Upper lobe of left lung (tissue), 6 donors: ENCODE measurements around the gene MIER2. TPM values are rescaled to one million over a fixed set of nuclear protein-coding genes. Genes with fewer than 3 reads are reported as not detected.

Source experiments
- ATAC-seq, 2 donors: fragments of 200-7000 bp; cut with Tn5 transposase; one replicate each; pipeline ENCODE4 v1.9.1; 2022; ENCODE audit warnings: mild to moderate bottlenecking in 2 of 2, moderate library complexity in 2 of 2; ENCODE audit not compliant: low FRiP score in 2 of 2
- DNase-seq, 2 donors: peaks; one replicate each; pipeline ENCODE4 v3.0.0-alpha.2; 2019 to 2020
- H3K27ac ChIP-seq, 4 donors: fragments of 200-600 bp; sonication (generic); one replicate each; pipeline ENCODE4 v1.5.1; 2016 to 2019
- H3K27me3 ChIP-seq, 4 donors: fragments of 200-600 bp; sonication (generic); one replicate each; pipeline ENCODE4 v1.5.1; 2017 to 2019
- H3K36me3 ChIP-seq, 4 donors: fragments of 200-600 bp; sonication (generic); one replicate each; pipeline ENCODE4 v1.5.1; 2016 to 2019
- H3K4me1 ChIP-seq, 4 donors: fragments of 200-600 bp; sonication (generic); one replicate each; pipeline ENCODE4 v1.5.1; 2018 to 2019
- H3K4me3 ChIP-seq, 4 donors: fragments of 200-600 bp; sonication (generic); one replicate each; pipeline ENCODE4 v1.5.1; 2017 to 2019; ENCODE audit warnings: mild to moderate bottlenecking in 2 of 4, moderate library complexity in 1 of 4
- H3K9me3 ChIP-seq, 4 donors: fragments of 200-600 bp; sonication (generic); one replicate each; pipeline ENCODE4 v1.5.1; 2018 to 2019
- EP300 ChIP-seq, 4 donors: sonication (generic); formaldehyde crosslinking; IDR thresholded peaks; one replicate each; pipeline ENCODE4 v1.5.1; 2017; ENCODE audit warnings: antibody characterized with exemption in 4 of 4, control low read depth in 2 of 4
- POLR2A ChIP-seq, 4 donors: fragments of 450-650 bp; IDR thresholded peaks; one replicate each; pipeline ENCODE4 v1.5.1; 2016 to 2017; ENCODE audit warnings: antibody characterized with exemption in 4 of 4, mild to moderate bottlenecking in 2 of 4
- POLR2AphosphoS5 ChIP-seq, 2 donors: sonication (generic); formaldehyde crosslinking; IDR thresholded peaks; one replicate each; pipeline ENCODE4 v1.5.1; 2017; ENCODE audit warnings: antibody characterized with exemption in 2 of 2
- WGBS, 2 donors: methylation state at CpG; one replicate each; pipeline ENCODE4 v1.1.5; 2017 to 2018; 5-methylcytosine and 5-hydroxymethylcytosine counted together
- total RNA-seq, 6 donors: library from RNA; depleted of rRNA in 4 of 6; stranded (reverse); fragments of >200 nt in 4 of 6; gene quantifications; one replicate each; pipeline versions ENCODE4 v1.1.0 to v1.2.1, GENCODE V29; 2016 to 2021
- TF ChIP-seq, protein P1 (sequence below), 6 experiments: fragments of 450-650 bp in 4 of 6; fragments of 200-600 bp in 2 of 6; sonication (generic) in 2 of 6; IDR thresholded peaks; one replicate each; pipeline ENCODE4 v1.5.1; 2016 to 2019; ENCODE audit warnings: antibody characterized with exemption in 6 of 6
- donor health status: DM: no; HTN: no; CAD: no; lungs with moderate emphysema.
- donor health status: DM: no; HTN: yes; CAD: no; lungs with severe emphysema.

Gene MIER2
- total RNA-seq, 6 donors from 2014 or later, result 16.4 to 64.8 (median 31.7) TPM

DNA sequence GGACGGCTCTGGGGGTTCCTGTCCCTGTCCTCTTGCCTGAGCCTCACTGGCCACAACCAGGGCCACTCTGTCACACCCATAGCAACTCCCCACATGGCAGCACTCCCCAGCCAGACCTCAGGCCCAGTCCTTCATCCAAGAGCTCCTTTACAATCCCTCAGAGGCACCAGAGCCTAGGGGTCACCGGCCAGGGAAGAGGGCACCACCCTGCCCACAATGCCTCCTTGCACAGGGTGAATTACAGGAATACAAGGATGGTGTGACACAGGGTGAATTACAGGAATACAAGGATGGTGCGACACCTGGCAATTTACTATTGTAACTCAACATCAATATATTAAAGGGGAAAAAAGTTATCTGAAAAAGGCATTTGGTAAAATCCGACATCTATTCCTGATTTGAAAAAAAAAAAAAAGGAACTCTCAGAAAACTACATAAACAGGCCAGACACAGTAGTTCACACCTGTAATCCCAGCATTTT is 16.5 kb downstream of the MIER2 start:
- peaks cover 0 to 17% (median 1%) of the 10 kb centered on the region in 4 donors for H3K9me3 ChIP-seq
- peaks cover 0 to 5% (median 0%) of the 10 kb centered on the region in 4 donors for H3K4me1 ChIP-seq
- H3K36me3 ChIP-seq, result peaks cover 29 to 84% (median 72%) of the 10 kb centered on the region in 4 donors
- ATAC-seq, result no peak
- TF ChIP-seq POLR2A (IDR thresholded peaks at IDR 0.05) (no peak), POLR2AphosphoS5 (IDR thresholded peaks at IDR 0.05) (no peak), EP300 (IDR thresholded peaks at IDR 0.05) (no peak)
- TF ChIP-seq, protein P1, sequence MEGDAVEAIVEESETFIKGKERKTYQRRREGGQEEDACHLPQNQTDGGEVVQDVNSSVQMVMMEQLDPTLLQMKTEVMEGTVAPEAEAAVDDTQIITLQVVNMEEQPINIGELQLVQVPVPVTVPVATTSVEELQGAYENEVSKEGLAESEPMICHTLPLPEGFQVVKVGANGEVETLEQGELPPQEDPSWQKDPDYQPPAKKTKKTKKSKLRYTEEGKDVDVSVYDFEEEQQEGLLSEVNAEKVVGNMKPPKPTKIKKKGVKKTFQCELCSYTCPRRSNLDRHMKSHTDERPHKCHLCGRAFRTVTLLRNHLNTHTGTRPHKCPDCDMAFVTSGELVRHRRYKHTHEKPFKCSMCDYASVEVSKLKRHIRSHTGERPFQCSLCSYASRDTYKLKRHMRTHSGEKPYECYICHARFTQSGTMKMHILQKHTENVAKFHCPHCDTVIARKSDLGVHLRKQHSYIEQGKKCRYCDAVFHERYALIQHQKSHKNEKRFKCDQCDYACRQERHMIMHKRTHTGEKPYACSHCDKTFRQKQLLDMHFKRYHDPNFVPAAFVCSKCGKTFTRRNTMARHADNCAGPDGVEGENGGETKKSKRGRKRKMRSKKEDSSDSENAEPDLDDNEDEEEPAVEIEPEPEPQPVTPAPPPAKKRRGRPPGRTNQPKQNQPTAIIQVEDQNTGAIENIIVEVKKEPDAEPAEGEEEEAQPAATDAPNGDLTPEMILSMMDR (IDR thresholded peaks at IDR 0.05), result no peak
- no peak overlapping the region for H3K4me3 ChIP-seq
- DNase-seq, result no peak
- WGBS, 2 donors, result 95 to 98% methylated on average over 3 to 4 of the region's 4 CpGs
- H3K27me3 ChIP-seq, result no peaks in the 10 kb centered on the region
- H3K27ac ChIP-seq, result no peak overlapping the region

DNA sequence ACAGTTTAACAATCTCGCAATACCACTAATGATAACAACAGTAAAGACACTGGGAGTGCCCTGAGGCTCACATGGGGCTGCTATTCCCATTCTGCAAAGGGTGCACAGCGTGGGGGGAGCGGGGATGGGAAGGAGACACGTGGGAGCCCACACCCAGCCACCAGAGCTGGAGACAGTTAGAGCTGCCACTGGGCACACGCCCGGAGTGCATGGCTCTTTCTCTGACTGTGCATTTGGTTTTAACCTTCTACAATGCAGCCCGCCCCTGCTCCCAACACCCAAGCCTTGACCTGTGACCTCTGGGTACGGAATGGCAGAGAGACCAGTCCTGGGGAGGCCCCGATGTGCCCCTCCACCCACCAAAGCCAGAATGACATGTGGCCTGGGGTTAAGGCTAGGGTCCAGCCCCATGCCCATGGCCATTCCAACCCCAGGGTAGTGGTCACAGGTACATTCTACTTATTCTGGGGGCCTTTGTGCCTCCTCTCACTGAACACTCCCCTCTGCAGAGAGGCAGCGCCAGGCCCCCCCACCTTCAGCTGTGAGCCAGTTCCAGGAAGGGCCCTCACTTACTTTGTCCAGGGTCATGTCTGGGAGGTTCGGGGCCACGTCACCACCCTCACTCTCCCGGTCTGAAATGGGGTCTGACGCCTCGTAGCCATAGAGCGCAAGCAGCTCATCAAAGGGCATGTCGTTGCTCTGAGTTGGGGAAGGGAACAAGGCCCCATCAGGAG is 17.1 kb downstream of the MIER2 start:
- WGBS, 2 donors, result 96 to 97% methylated on average over 9 to 17 of the region's 17 CpGs
- Histone ChIP-seq H3K4me3 (no peak overlapping the region), H3K27me3 (no peaks in the 10 kb centered on the region), H3K27ac (no peak overlapping the region), H3K4me1 (peaks cover 0 to 5% (median 0%) of the 10 kb centered on the region in 4 donors), H3K36me3 (peaks cover 29 to 90% (median 74%) of the 10 kb centered on the region in 4 donors), H3K9me3 (peaks cover 0 to 17% (median 1%) of the 10 kb centered on the region in 4 donors)
- ATAC-seq (peak in 1 of 2 donors; percentile 6), DNase-seq (no peak)
- no peak for TF ChIP-seq EP300 (IDR thresholded peaks at IDR 0.05)
- TF ChIP-seq, protein P1 (IDR thresholded peaks at IDR 0.05), result no peak
- TF ChIP-seq POLR2AphosphoS5 (IDR thresholded peaks at IDR 0.05), result no peak
- no peak for TF ChIP-seq POLR2A (IDR thresholded peaks at IDR 0.05)

DNA sequence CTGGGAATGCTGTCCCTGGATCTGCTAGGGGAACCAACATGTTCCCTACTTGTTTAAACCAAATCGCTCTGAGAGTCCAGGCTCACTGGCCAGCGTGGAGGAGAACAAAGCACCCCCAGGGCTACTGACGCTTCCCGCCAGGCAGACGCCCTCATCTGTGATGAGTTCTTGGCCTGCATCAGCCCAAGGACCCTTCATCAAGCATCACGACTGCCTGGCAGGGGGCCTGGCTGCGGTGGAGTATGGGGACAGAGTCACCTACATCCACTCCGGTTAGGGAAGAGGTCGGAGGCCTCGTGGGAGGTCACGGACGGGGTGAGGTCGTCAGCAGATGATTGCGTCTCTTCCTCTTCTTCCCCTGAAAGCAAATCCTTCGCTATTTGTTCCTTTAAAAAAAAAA is 17.7 kb downstream of the MIER2 start:
- no peak for DNase-seq

DNA sequence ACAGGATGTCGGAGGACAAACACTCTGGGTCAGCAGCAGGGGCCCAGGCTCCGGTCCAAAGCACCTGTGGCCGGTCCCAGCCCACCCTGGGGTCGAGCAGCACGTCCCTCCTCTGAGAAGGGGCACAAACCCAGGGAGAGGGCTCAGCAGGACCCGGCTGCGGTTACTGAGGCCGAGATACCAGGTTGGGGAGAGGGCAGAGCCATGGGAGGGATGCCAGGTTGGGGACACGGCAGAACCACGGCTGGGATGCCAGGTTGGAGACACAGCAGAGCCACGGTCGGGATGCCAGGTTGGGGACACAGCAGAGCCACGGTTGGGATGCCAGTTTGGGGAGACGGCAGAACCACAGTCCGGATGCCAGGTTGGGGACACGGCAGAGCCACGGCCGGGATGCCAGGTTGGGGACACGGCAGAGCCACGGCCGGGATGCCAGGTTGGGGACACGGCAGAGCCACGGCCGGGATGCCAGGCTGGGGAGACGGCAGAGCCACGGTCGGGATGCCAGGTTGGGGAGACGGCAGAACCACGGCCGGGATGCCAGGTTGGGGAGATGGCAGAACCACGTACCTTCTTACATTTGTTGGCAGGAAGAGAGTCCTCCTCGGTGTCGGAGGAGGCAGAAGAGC is 18.5 kb downstream of the MIER2 start:
- no peak for TF ChIP-seq POLR2AphosphoS5 (IDR thresholded peaks at IDR 0.05)
- no peak for TF ChIP-seq EP300 (IDR thresholded peaks at IDR 0.05)
- TF ChIP-seq POLR2A (IDR thresholded peaks at IDR 0.05), result no peak
- TF ChIP-seq, protein P1 (IDR thresholded peaks at IDR 0.05), result no peak
- Histone ChIP-seq H3K36me3 (peaks cover 34 to 93% (median 74%) of the 10 kb centered on the region in 4 donors), H3K4me3 (no peak overlapping the region), H3K9me3 (peaks cover 0 to 17% (median 1%) of the 10 kb centered on the region in 4 donors), H3K27me3 (no peaks in the 10 kb centered on the region), H3K27ac (peak overlapping the region in 2 of 4 donors; percentile 16 to 43), H3K4me1 (peaks cover 0 to 5% (median 0%) of the 10 kb centered on the region in 4 donors)
- DNase-seq, result peak in 1 of 2 donors; percentile 61
- peak in 1 of 2 donors; percentile 17 for ATAC-seq
- WGBS, 2 donors, result 82 to 91% methylated on average over 14 to 31 of the region's 33 CpGs

More for the DNA sequence above, 17.7 kb downstream of the MIER2 start:
- no peak overlapping the region for H3K27ac ChIP-seq
- peaks cover 0 to 5% (median 0%) of the 10 kb centered on the region in 4 donors for H3K4me1 ChIP-seq
- no peak for ATAC-seq
- peaks cover 0 to 17% (median 1%) of the 10 kb centered on the region in 4 donors for H3K9me3 ChIP-seq
- TF ChIP-seq EP300 (IDR thresholded peaks at IDR 0.05), result no peak
- TF ChIP-seq, protein P1 (IDR thresholded peaks at IDR 0.05), result no peak
- no peak for TF ChIP-seq POLR2AphosphoS5 (IDR thresholded peaks at IDR 0.05)
- no peak for TF ChIP-seq POLR2A (IDR thresholded peaks at IDR 0.05)
- H3K4me3 ChIP-seq, result no peak overlapping the region
- no peaks in the 10 kb centered on the region for H3K27me3 ChIP-seq
- H3K36me3 ChIP-seq, result peaks cover 29 to 94% (median 75%) of the 10 kb centered on the region in 4 donors
- 92 to 94% methylated on average over 13 to 15 of the region's 15 CpGs for WGBS, 2 donors
